Endothelial cell of umbilical vein (primary cell): Measurements from ENCODE around the gene RBM43. TPM values are rescaled to one million over a fixed set of nuclear protein-coding genes. Genes with fewer than 3 reads are reported as not detected.

ENCODE experiments used
- BruUV-seq: library from RNA; stranded (reverse); fragments of 400-500 nt; replicated peaks from 2 replicates; lab custom pipeline; 2021; lab: Mats Ljungman, UMichigan
- CTCF ChIA-PET: fragments of 300-600, 350-600 bp; sonication (Branson Sonifier 250); formaldehyde crosslinking; loops from one replicate; lab custom pipeline; 2021; ENCODE audit warnings: antibody characterized with exemption, inconsistent platforms; lab: Charles Lee
- POLR2A ChIA-PET: fragments of 300-600, 350-600 bp; sonication (Branson Sonifier 250); formaldehyde crosslinking; loops from one replicate; lab custom pipeline; 2021; ENCODE audit warnings: antibody characterized with exemption, inconsistent platforms; lab: Charles Lee
- DNase-seq: peaks from one replicate; pipeline ENCODE4 v3.0.0-alpha.2; 2011; ENCODE audit warnings: low read depth, low spot score
- FAIRE-seq: peaks from 2 replicates; lab custom pipeline; 2011; peaks lifted over from hg19 to GRCh38; lab: Jason Lieb, UNC
- H2AFZ ChIP-seq: 2 replicates; pipeline ENCODE4 v1.6.0; 2012; ENCODE audit warnings: low read depth, low read length, control low read depth, inconsistent platforms
- H3K27ac ChIP-seq: 2 replicates; pipeline ENCODE4 v1.5.1; 2011; ENCODE audit warnings: low read depth, mild to moderate bottlenecking, control low read depth, low read length, moderate library complexity; ENCODE audit not compliant: insufficient read depth
- H3K27me3 ChIP-seq, 2 experiments: 2 replicates each; pipeline versions ENCODE4 v1.6.0 to v1.6.1; 2011; ENCODE audit warnings: low read length in 2 of 2, mixed read lengths in 1 of 2; ENCODE audit not compliant: control insufficient read depth in 2 of 2, insufficient read depth in 2 of 2
- H3K36me3 ChIP-seq, 2 experiments: 2 replicates in 1 of 2; 3 replicates in 1 of 2; pipeline ENCODE4 v1.5.1; 2011; ENCODE audit warnings: low read length in 2 of 2, mild to moderate bottlenecking in 1 of 2, moderate library complexity in 1 of 2; ENCODE audit not compliant: control insufficient read depth in 2 of 2, insufficient read depth in 2 of 2; ENCODE audit errors: extremely low read depth in 1 of 2
- H3K4me1 ChIP-seq: 3 replicates; pipeline ENCODE4 v1.5.1; 2011; ENCODE audit warnings: mild to moderate bottlenecking, low read length; ENCODE audit not compliant: control insufficient read depth, insufficient read depth; ENCODE audit errors: extremely low read depth
- H3K4me2 ChIP-seq: 2 replicates; pipeline ENCODE4 v1.6.1; 2011; ENCODE audit warnings: low read length, control low read depth, mixed read lengths; ENCODE audit not compliant: insufficient read depth
- H3K4me3 ChIP-seq, 3 experiments: fragments of 200-600 bp in 1 of 3; sonication (generic), shearing (Covaris generic) in 1 of 3; replicated peaks in 1 of 3; 2 replicates each; pipeline ENCODE4 v1.5.1; 2011 to 2016; ENCODE audit warnings: control low read depth in 3 of 3, low read length in 3 of 3, mild to moderate bottlenecking in 2 of 3, inconsistent platforms in 1 of 3, low read depth in 1 of 3, moderate library complexity in 1 of 3; ENCODE audit not compliant: insufficient read depth in 1 of 3
- H3K79me2 ChIP-seq: 2 replicates; pipeline ENCODE4 v1.6.0; 2012; ENCODE audit warnings: low read length, inconsistent platforms; ENCODE audit not compliant: control insufficient read depth, insufficient read depth
- H3K9ac ChIP-seq: replicated peaks from 2 replicates; pipeline ENCODE3; 2011; ENCODE audit warnings: low read length, control low read depth; ENCODE audit not compliant: insufficient read depth; ENCODE audit errors: extremely low read depth
- H3K9me1 ChIP-seq: replicated peaks from 3 replicates; pipeline ENCODE4 v1.6.0; 2011; ENCODE audit warnings: mild to moderate bottlenecking, low read length; ENCODE audit not compliant: control insufficient read depth, insufficient read depth; ENCODE audit errors: extremely low read depth
- H3K9me3 ChIP-seq: replicated peaks from 2 replicates; pipeline ENCODE4 v1.5.1; 2012; ENCODE audit warnings: low read length, inconsistent platforms; ENCODE audit not compliant: control insufficient read depth, insufficient read depth
- H4K20me1 ChIP-seq: replicated peaks from 2 replicates; pipeline ENCODE3; 2011; ENCODE audit warnings: mild to moderate bottlenecking, low read length; ENCODE audit not compliant: control insufficient read depth, insufficient read depth; ENCODE audit errors: extremely low read depth
- CTCF ChIP-seq, 2 donors: IDR thresholded peaks; 1 replicate in 1 of 2; 2 replicates in 1 of 2; pipeline ENCODE4 v1.5.1; 2011; ENCODE audit warnings: low read length in 2 of 2, mild to moderate bottlenecking in 2 of 2, moderate library complexity in 2 of 2, control low read depth in 1 of 2, inconsistent platforms in 1 of 2, low read depth in 1 of 2; ENCODE audit not compliant: insufficient read depth in 1 of 2; ENCODE audit errors: extremely low read depth in 1 of 2
- EZH2 ChIP-seq: IDR thresholded peaks from 2 replicates; pipeline ENCODE4 v1.6.1; 2012; ENCODE audit warnings: borderline replicate concordance, low read depth, mild to moderate bottlenecking, moderate library complexity, low read length, inconsistent platforms; ENCODE audit not compliant: severe bottlenecking
- FOS ChIP-seq: IDR thresholded peaks from 2 replicates; pipeline ENCODE4 v1.6.1; 2011; ENCODE audit warnings: mild to moderate bottlenecking, low read length, moderate library complexity, borderline replicate concordance; ENCODE audit not compliant: insufficient read depth
- GATA2 ChIP-seq: IDR thresholded peaks from 2 replicates; pipeline ENCODE4 v1.7.0; 2011; ENCODE audit warnings: low read depth, mild to moderate bottlenecking, moderate library complexity, mixed read lengths, low read length; ENCODE audit not compliant: insufficient read length, insufficient read depth
- JUN ChIP-seq: IDR thresholded peaks from 2 replicates; pipeline ENCODE4 v1.6.1; 2011; ENCODE audit warnings: borderline replicate concordance, low read depth; ENCODE audit not compliant: insufficient read length, insufficient read depth
- MAX ChIP-seq: IDR thresholded peaks from 2 replicates; pipeline ENCODE4 v1.6.1; 2011; ENCODE audit not compliant: insufficient read depth, insufficient read length
- MYC ChIP-seq: IDR thresholded peaks from one replicate; pipeline ENCODE4 v1.6.1; 2011; ENCODE audit warnings: mild to moderate bottlenecking, low read depth, low read length
- POLR2A ChIP-seq: IDR thresholded peaks from 2 replicates; pipeline ENCODE4 v1.6.1; 2012; ENCODE audit warnings: low read depth, mild to moderate bottlenecking, control low read depth, low read length
- POLR2AphosphoS5 ChIP-seq: IDR thresholded peaks from 2 replicates; pipeline ENCODE4 v1.6.1; 2012; ENCODE audit warnings: low read depth, mild to moderate bottlenecking, control low read depth, low read length, moderate library complexity; ENCODE audit not compliant: insufficient read depth
- dilution Hi-C: fragments of 300-500 bp; cut with MboI; formaldehyde crosslinking; loops from one replicate; pipeline ENCODE4 v1.15.0; 2019; ENCODE audit warnings: low sequenced_read_pairs; ENCODE audit not compliant: extremely low pct_ligation_motif_present
- intact Hi-C: fragments of 100-400 bp; cut with micrococcal nuclease; formaldehyde crosslinking; loops from one replicate; pipeline ENCODE4 v1.10.0; 2022
- polyA plus RNA-seq, 4 experiments: library from polyadenylated mRNA; depleted of rRNA in 3 of 4; stranded (reverse) in 3 of 4; unstranded in 1 of 4; fragments of >200 nt; gene quantifications; 2 replicates each; pipeline versions ENCODE4 v1.2.1 to v1.2.3, GENCODE V29; 2011 to 2012; ENCODE audit warnings: missing spikeins in 1 of 4
- total RNA-seq: library from RNA; stranded (reverse); gene quantifications from 2 replicates; pipeline ENCODE4 v1.2.3, GENCODE V29; 2021

The RBM43 gene
- total and polyA plus RNA-seq, 2 donors (not counting 3 experiments of a cell fraction or from before 2014, with no cell fraction given) = 3.7 to 6.5 TPM

GRCh38 chr2:151200844-151201243 is 60.8 kb downstream of the RBM43 start:
- no peaks in the 10 kb centered on the region for H3K4me1 ChIP-seq
- no peaks in the 10 kb centered on the region for H3K36me3 ChIP-seq
- H3K4me3 ChIP-seq = no peak overlapping the region
- no peak overlapping the region for H3K27ac ChIP-seq
- H3K4me2 ChIP-seq = no peak overlapping the region
- H3K9me1 ChIP-seq = no peaks in the 10 kb centered on the region
- H3K9ac ChIP-seq = no peak overlapping the region
- FAIRE-seq (no peak), DNase-seq (no peak)
- H2AFZ ChIP-seq = no peak overlapping the region
- dilution Hi-C loops = no loop called here
- no peaks in the 10 kb centered on the region for H3K79me2 ChIP-seq
- BruUV-seq = no TSS peak
- H3K9me3 ChIP-seq = no peaks in the 10 kb centered on the region
- intact Hi-C loops = no loop called here
- ChIA-PET CTCF (interaction anchor here (1.5 kb wide), 1 partner anchor 13 kb away, joined by 3 read pairs; no protein-coding TSS in a partner anchor), POLR2A (no interaction called here)
- H3K27me3 ChIP-seq = peaks cover 0 to 4% of the 10 kb centered on the region in 2 experiments
- TF ChIP-seq MAX = no peak
- no peak for TF ChIP-seq CTCF (IDR thresholded peaks at IDR 0.05; ENCODE audit: extremely low read depth in 1 of 2, insufficient read depth in 1 of 2, low read depth in 1 of 2, low read length in 2 of 2)
- TF ChIP-seq POLR2AphosphoS5 = no peak
- no peak for TF ChIP-seq MYC
- TF ChIP-seq POLR2A = no peak
- no peak for TF ChIP-seq EZH2
- no peak for TF ChIP-seq JUN
- TF ChIP-seq FOS = no peak
- no peak for TF ChIP-seq GATA2
- H4K20me1 ChIP-seq = no peaks in the 10 kb centered on the region
